Gastroesophageal sphincter (tissue), 3 donors: Measurements from ENCODE around the gene ARHGEF9.

Source experiments
- CTCF ChIP-seq, 4 experiments: fragments of 200-600 bp in 2 of 4; fragments of 450-650 bp in 2 of 4; sonication (generic) in 1 of 4; IDR thresholded peaks; one replicate each; pipeline ENCODE4 v1.5.1; 2017 to 2019; ENCODE audit warnings: antibody characterized with exemption in 4 of 4, mild to moderate bottlenecking in 2 of 4, moderate library complexity in 2 of 4
- POLR2AphosphoS5 ChIP-seq: sonication (generic); formaldehyde crosslinking; IDR thresholded peaks from one replicate; pipeline ENCODE4 v1.6.1; 2017; ENCODE audit warnings: antibody characterized with exemption

GRCh38 chrX:63784902-63785707, at the start of gene ARHGEF9:
- TF ChIP-seq CTCF (IDR thresholded peaks at IDR 0.05) (no peak), POLR2AphosphoS5 (no peak)
